IMR-90 (cell line): ENCODE data around the gene SERINC3. TPM values are rescaled to one million over a fixed set of nuclear protein-coding genes. Genes with fewer than 3 reads are reported as not detected.
A peak's percentile ranks its signal among the peaks of the same experiment; 100 is the strongest.

ENCODE experiments used
- ATAC-seq: fragments of 200-7000 bp; cut with Tn5 transposase; 2 replicates; pipeline ENCODE4 v1.9.1; 2020; ENCODE audit warnings: low read depth, mild to moderate bottlenecking, moderate library complexity
- BruUV-seq: library from RNA; stranded (reverse); fragments of 400-500 nt; replicated peaks from 2 replicates; lab custom pipeline; 2021; lab: Mats Ljungman, UMichigan
- CTCF ChIA-PET: fragments of 300-600 bp; formaldehyde crosslinking; extraction: SDS; loops from one replicate; lab custom pipeline; 2021; ENCODE audit warnings: antibody characterized with exemption; lab: Yijun Ruan, JAX
- POLR2A ChIA-PET: fragments of 300-600 bp; sonication (Branson Sonifier 250); formaldehyde crosslinking; loops from one replicate; lab custom pipeline; 2022; ENCODE audit warnings: antibody characterized with exemption; ENCODE audit not compliant: unreplicated experiment; lab: Charles Lee
- DNase-seq: peaks from one replicate; pipeline ENCODE4 v3.0.0; 2013
- H2AFZ ChIP-seq: replicated peaks from 2 replicates; pipeline ENCODE3; 2013; ENCODE audit warnings: low read length, mild to moderate bottlenecking; ENCODE audit not compliant: poor library complexity
- H2AK5ac ChIP-seq: 2 replicates; pipeline ENCODE4 v1.6.1; 2013; ENCODE audit warnings: low read depth, low read length, inconsistent platforms
- H2AK9ac ChIP-seq: replicated peaks from 2 replicates; pipeline ENCODE3; 2013; ENCODE audit warnings: mild to moderate bottlenecking, low read depth, low read length, moderate library complexity; ENCODE audit not compliant: poor library complexity
- H2BK120ac ChIP-seq: 2 replicates; pipeline ENCODE4 v1.6.1; 2013; ENCODE audit warnings: low read depth, low read length, inconsistent platforms
- H2BK15ac ChIP-seq: 3 replicates; pipeline ENCODE4 v1.6.1; 2013; ENCODE audit warnings: low read depth, low read length, inconsistent platforms
- H2BK20ac ChIP-seq: 2 replicates; pipeline ENCODE4 v1.6.1; 2013; ENCODE audit warnings: low read depth, mild to moderate bottlenecking, inconsistent platforms, low read length, moderate library complexity
- H2BK5ac ChIP-seq: 2 replicates; pipeline ENCODE4 v1.6.1; 2013; ENCODE audit warnings: mild to moderate bottlenecking, low read depth, low read length, inconsistent platforms; ENCODE audit not compliant: poor library complexity, severe bottlenecking
- H3K14ac ChIP-seq: replicated peaks from 2 replicates; pipeline ENCODE4 v1.6.1; 2013; ENCODE audit warnings: low read depth, low read length, inconsistent platforms
- H3K18ac ChIP-seq: 2 replicates; pipeline ENCODE4 v1.6.1; 2013; ENCODE audit warnings: low read depth, low read length, control low read depth
- H3K23ac ChIP-seq: 2 replicates; pipeline ENCODE4 v1.6.1; 2013; ENCODE audit warnings: low read depth, low read length, inconsistent platforms
- H3K27ac ChIP-seq: 2 replicates; pipeline ENCODE4 v1.5.1; 2013; ENCODE audit warnings: mild to moderate bottlenecking, control low read depth, low read length; ENCODE audit not compliant: insufficient read depth
- H3K27me3 ChIP-seq: 2 replicates; pipeline ENCODE4 v1.6.1; 2013; ENCODE audit warnings: low read length; ENCODE audit not compliant: control insufficient read depth, insufficient read depth
- H3K36me3 ChIP-seq: 2 replicates; pipeline ENCODE4 v1.6.1; 2013; ENCODE audit warnings: low read length, mixed read lengths; ENCODE audit not compliant: control insufficient read depth, insufficient read depth
- H3K4ac ChIP-seq: 2 replicates; pipeline ENCODE4 v1.6.1; 2013; ENCODE audit warnings: low read depth, low read length, inconsistent platforms
- H3K4me1 ChIP-seq: 2 replicates; pipeline ENCODE4 v1.6.1; 2013; ENCODE audit warnings: low read length, mixed read lengths; ENCODE audit not compliant: control insufficient read depth, insufficient read depth
- H3K4me2 ChIP-seq: 2 replicates; pipeline ENCODE4 v1.6.1; 2013; ENCODE audit warnings: low read depth, mild to moderate bottlenecking, control low read depth, low read length, moderate library complexity
- H3K4me3 ChIP-seq: 2 replicates; pipeline ENCODE4 v1.5.1; 2013; ENCODE audit warnings: low read depth, mild to moderate bottlenecking, control low read depth, low read length, moderate library complexity; ENCODE audit not compliant: insufficient read depth
- H3K56ac ChIP-seq: 2 replicates; pipeline ENCODE4 v1.6.1; 2013; ENCODE audit warnings: low read length, inconsistent platforms; ENCODE audit not compliant: insufficient read depth; ENCODE audit errors: extremely low read depth
- H3K79me1 ChIP-seq, 2 experiments: 2 replicates each; pipeline ENCODE4 v1.6.1; 2013; ENCODE audit warnings: low read length in 2 of 2, inconsistent platforms in 1 of 2, low read depth in 1 of 2
- H3K9ac ChIP-seq: 2 replicates; pipeline ENCODE4 v1.6.1; 2013; ENCODE audit warnings: low read depth, low read length, control low read depth
- H3K9me1 ChIP-seq: 2 replicates; pipeline ENCODE4 v1.6.1; 2013; ENCODE audit warnings: low read length, inconsistent platforms; ENCODE audit not compliant: insufficient read depth
- H3K9me3 ChIP-seq: 2 replicates; pipeline ENCODE4 v1.6.1; 2013; ENCODE audit warnings: low read length; ENCODE audit not compliant: control insufficient read depth, insufficient read depth
- H4K20me1 ChIP-seq: 2 replicates; pipeline ENCODE4 v1.6.1; 2013; ENCODE audit warnings: low read length, inconsistent platforms; ENCODE audit not compliant: insufficient read depth
- H4K5ac ChIP-seq: 2 replicates; pipeline ENCODE4 v1.6.1; 2013; ENCODE audit warnings: mild to moderate bottlenecking, low read depth, low read length, control low read depth
- H4K8ac ChIP-seq, 2 experiments: 2 replicates each; pipeline ENCODE4 v1.6.1; 2013; ENCODE audit warnings: low read depth in 2 of 2, low read length in 2 of 2, control low read depth in 1 of 2, inconsistent platforms in 1 of 2
- H4K91ac ChIP-seq: 2 replicates; pipeline ENCODE4 v1.6.1; 2013; ENCODE audit warnings: low read depth, low read length, inconsistent platforms; ENCODE audit not compliant: insufficient read depth
- BHLHE40 ChIP-seq: fragments of 150-350 bp; IDR thresholded peaks from 2 replicates; pipeline ENCODE4 v1.6.1; 2016; ENCODE audit warnings: mild to moderate bottlenecking, low read depth, low read length
- CEBPB ChIP-seq: IDR thresholded peaks from 2 replicates; pipeline ENCODE4 v1.6.1; 2012; ENCODE audit warnings: low read depth, low read length, improper control_type of control experiment
- CHD1 ChIP-seq: IDR thresholded peaks from 2 replicates; pipeline ENCODE4 v1.6.1; 2012; ENCODE audit warnings: low read depth, low read length, improper control_type of control experiment
- FOS ChIP-seq: fragments of 150-350 bp; IDR thresholded peaks from 2 replicates; pipeline ENCODE4 v1.6.1; 2016; ENCODE audit warnings: low read depth, low read length
- MAFK ChIP-seq: IDR thresholded peaks from 2 replicates; pipeline ENCODE4 v1.6.1; 2012; ENCODE audit warnings: low read depth, low read length, improper control_type of control experiment
- MAZ ChIP-seq: IDR thresholded peaks from 2 replicates; pipeline ENCODE4 v1.6.1; 2012; ENCODE audit warnings: low read depth, mild to moderate bottlenecking, low read length, improper control_type of control experiment, moderate library complexity, borderline replicate concordance
- MXI1 ChIP-seq: IDR thresholded peaks from 2 replicates; pipeline ENCODE4 v1.6.1; 2012; ENCODE audit warnings: low read depth, mild to moderate bottlenecking, low read length, moderate library complexity, borderline replicate concordance
- NFE2L2 ChIP-seq: fragments of 150-350 bp; IDR thresholded peaks from 2 replicates; pipeline ENCODE4 v1.6.1; 2016; ENCODE audit warnings: low read depth, mild to moderate bottlenecking, low read length
- POLR2A ChIP-seq: IDR thresholded peaks from 2 replicates; pipeline ENCODE4 v1.6.1; 2012; ENCODE audit warnings: mild to moderate bottlenecking, low read depth, low read length
- RAD21 ChIP-seq: IDR thresholded peaks from 2 replicates; pipeline ENCODE4 v1.6.1; 2012; ENCODE audit warnings: low read length, improper control_type of control experiment
- RCOR1 ChIP-seq: IDR thresholded peaks from 2 replicates; pipeline ENCODE4 v1.6.1; 2012; ENCODE audit warnings: mild to moderate bottlenecking, low read length, improper control_type of control experiment; ENCODE audit not compliant: insufficient replicate concordance
- RFX5 ChIP-seq: IDR thresholded peaks from 2 replicates; pipeline ENCODE4 v1.8.0; 2012; ENCODE audit warnings: low read depth, mild to moderate bottlenecking, low read length, moderate library complexity
- SMC3 ChIP-seq: fragments of 150-350 bp; IDR thresholded peaks from 2 replicates; pipeline ENCODE4 v1.6.1; 2016; ENCODE audit warnings: low read depth, mild to moderate bottlenecking, antibody characterized with exemption, low read length, moderate library complexity
- dilution Hi-C: fragments of 300-500 bp; cut with HindIII; formaldehyde crosslinking; loops from one replicate; pipeline ENCODE4 v1.14.3; 2018; ENCODE audit warnings: low sequenced_read_pairs; ENCODE audit not compliant: unreplicated experiment
- in situ Hi-C: fragments of 300-500 bp; cut with MboI; formaldehyde crosslinking; loops from 3 replicates; pipeline ENCODE4 v1.14.3; 2019; ENCODE audit warnings: low sequenced_read_pairs, inconsistent platforms, mixed read lengths
- intact Hi-C: fragments of 100-400 bp; cut with micrococcal nuclease; formaldehyde crosslinking; loops from 2 replicates; pipeline ENCODE4 v1.10.0; 2022
- polyA plus RNA-seq, 3 experiments: library from polyadenylated mRNA; depleted of rRNA; stranded (reverse); fragments of >200 nt; gene quantifications; 2 replicates each; pipeline ENCODE4 v1.2.3, GENCODE V29; 2012; ENCODE audit warnings: low replicate concordance in 1 of 3
- total RNA-seq: library from RNA; depleted of rRNA; stranded (reverse); fragments of >200 nt; gene quantifications from 2 replicates; pipeline ENCODE4 v1.2.3, GENCODE V29; 2012
- TF ChIP-seq, protein P1 (sequence below): conservative IDR thresholded peaks from 2 replicates; pipeline ENCODE4 v1.5.1; 2012; ENCODE audit warnings: mild to moderate bottlenecking, low read depth, low read length, improper control_type of control experiment
- TF ChIP-seq, protein P2 (sequence below): fragments of 150-350 bp; IDR thresholded peaks from 2 replicates; pipeline ENCODE4 v1.6.1; 2017; ENCODE audit warnings: mild to moderate bottlenecking, antibody characterized with exemption, low read length, low read depth
- TF ChIP-seq, protein P3 (sequence below): fragments of 150-350 bp; IDR thresholded peaks from 2 replicates; pipeline ENCODE4 v1.6.1; 2016; ENCODE audit warnings: low read depth, mild to moderate bottlenecking, low read length, moderate library complexity, borderline replicate concordance

The SERINC3 gene
- total and polyA plus RNA-seq, 2 of the 4 experiments (the other 2 are of a cell fraction), result 101 to 132 TPM

DNA sequence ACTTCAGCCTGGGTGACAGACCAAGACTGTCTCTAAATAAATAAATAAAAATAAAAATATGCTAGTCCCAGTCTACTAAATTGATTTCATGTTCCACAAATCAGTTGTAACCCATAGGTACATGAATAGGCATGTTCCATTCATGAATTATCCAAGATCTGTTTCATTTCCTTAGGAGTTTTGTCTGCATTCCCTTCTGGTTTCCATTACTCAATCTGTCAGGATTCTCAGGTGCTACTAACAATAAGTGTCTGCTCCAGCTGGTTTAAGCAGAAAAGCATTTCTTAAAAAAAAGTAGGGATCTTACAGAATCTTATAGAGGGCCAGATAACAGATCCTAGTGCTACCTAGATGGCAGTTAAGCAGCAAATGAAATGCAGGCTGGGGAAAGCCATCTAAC lies 44.9 kb upstream of the SERINC3 start:
- Histone ChIP-seq H2AFZ (no peak overlapping the region), H3K4me2 (no peak overlapping the region), H3K18ac (no peak overlapping the region), H4K8ac (no peak overlapping the region), H3K79me1 (peaks cover 4 to 26% of the 10 kb centered on the region in 2 experiments), H3K27ac (no peak overlapping the region), H2BK120ac (peak overlapping the region; percentile 6; the same call in 1 of the 2 replicates), H2BK15ac (no peak overlapping the region), H3K4me1 (peaks cover 7% of the 10 kb centered on the region), H2BK5ac (no peak overlapping the region), H3K9me1 (peaks cover 11% of the 10 kb centered on the region; the same call in 1 of the 2 replicates), H3K56ac (no peak overlapping the region), H4K20me1 (no peaks in the 10 kb centered on the region), H3K4me3 (no peak overlapping the region), H4K5ac (no peak overlapping the region), H2AK9ac (no peak overlapping the region), H3K4ac (no peak overlapping the region), H2BK20ac (no peak overlapping the region; the same call in 1 of the 2 replicates), H4K91ac (no peak overlapping the region), H3K9ac (no peak overlapping the region), H2AK5ac (no peak overlapping the region), H3K9me3 (no peaks in the 10 kb centered on the region), H3K36me3 (no peaks in the 10 kb centered on the region), H3K14ac (no peak overlapping the region), H3K23ac (no peak overlapping the region), H3K27me3 (no peaks in the 10 kb centered on the region)
- TF ChIP-seq MXI1 (no peak), RFX5 (no peak), RAD21 (no peak), FOS (no peak), RCOR1 (no peak), SMC3 (no peak), MAFK (no peak), MAZ (no peak), CHD1 (no peak), BHLHE40 (no peak), NFE2L2 (no peak), POLR2A (no peak), CEBPB (no peak)
- TF ChIP-seq, protein P1, sequence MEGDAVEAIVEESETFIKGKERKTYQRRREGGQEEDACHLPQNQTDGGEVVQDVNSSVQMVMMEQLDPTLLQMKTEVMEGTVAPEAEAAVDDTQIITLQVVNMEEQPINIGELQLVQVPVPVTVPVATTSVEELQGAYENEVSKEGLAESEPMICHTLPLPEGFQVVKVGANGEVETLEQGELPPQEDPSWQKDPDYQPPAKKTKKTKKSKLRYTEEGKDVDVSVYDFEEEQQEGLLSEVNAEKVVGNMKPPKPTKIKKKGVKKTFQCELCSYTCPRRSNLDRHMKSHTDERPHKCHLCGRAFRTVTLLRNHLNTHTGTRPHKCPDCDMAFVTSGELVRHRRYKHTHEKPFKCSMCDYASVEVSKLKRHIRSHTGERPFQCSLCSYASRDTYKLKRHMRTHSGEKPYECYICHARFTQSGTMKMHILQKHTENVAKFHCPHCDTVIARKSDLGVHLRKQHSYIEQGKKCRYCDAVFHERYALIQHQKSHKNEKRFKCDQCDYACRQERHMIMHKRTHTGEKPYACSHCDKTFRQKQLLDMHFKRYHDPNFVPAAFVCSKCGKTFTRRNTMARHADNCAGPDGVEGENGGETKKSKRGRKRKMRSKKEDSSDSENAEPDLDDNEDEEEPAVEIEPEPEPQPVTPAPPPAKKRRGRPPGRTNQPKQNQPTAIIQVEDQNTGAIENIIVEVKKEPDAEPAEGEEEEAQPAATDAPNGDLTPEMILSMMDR, result no peak
- TF ChIP-seq, protein P2, sequence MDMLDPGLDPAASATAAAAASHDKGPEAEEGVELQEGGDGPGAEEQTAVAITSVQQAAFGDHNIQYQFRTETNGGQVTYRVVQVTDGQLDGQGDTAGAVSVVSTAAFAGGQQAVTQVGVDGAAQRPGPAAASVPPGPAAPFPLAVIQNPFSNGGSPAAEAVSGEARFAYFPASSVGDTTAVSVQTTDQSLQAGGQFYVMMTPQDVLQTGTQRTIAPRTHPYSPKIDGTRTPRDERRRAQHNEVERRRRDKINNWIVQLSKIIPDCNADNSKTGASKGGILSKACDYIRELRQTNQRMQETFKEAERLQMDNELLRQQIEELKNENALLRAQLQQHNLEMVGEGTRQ, result no peak
- TF ChIP-seq, protein P3, sequence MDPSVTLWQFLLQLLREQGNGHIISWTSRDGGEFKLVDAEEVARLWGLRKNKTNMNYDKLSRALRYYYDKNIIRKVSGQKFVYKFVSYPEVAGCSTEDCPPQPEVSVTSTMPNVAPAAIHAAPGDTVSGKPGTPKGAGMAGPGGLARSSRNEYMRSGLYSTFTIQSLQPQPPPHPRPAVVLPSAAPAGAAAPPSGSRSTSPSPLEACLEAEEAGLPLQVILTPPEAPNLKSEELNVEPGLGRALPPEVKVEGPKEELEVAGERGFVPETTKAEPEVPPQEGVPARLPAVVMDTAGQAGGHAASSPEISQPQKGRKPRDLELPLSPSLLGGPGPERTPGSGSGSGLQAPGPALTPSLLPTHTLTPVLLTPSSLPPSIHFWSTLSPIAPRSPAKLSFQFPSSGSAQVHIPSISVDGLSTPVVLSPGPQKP, result no peak
- intact Hi-C loops, result no loop called here
- ChIA-PET POLR2A (no interaction called here), CTCF (no interaction called here)
- DNase-seq (no peak), ATAC-seq (no peak)
- in situ Hi-C loops, result no loop called here
- dilution Hi-C loops, result no loop called here
- no TSS peak for BruUV-seq
